IMR-90 (cell line): ENCODE measurements around the gene REXO5. TPM values are rescaled to one million over a fixed set of nuclear protein-coding genes. Genes with fewer than 3 reads are reported as not detected.

Experiments
- ATAC-seq: fragments of 200-7000 bp; cut with Tn5 transposase; 2 replicates; pipeline ENCODE4 v1.9.1; 2020; ENCODE audit warnings: low read depth, mild to moderate bottlenecking, moderate library complexity
- BruUV-seq: library from RNA; stranded (reverse); fragments of 400-500 nt; replicated peaks from 2 replicates; lab custom pipeline; 2021; lab: Mats Ljungman, UMichigan
- CTCF ChIA-PET: fragments of 300-600 bp; formaldehyde crosslinking; extraction: SDS; loops from one replicate; lab custom pipeline; 2021; ENCODE audit warnings: antibody characterized with exemption; lab: Yijun Ruan, JAX
- POLR2A ChIA-PET: fragments of 300-600 bp; sonication (Branson Sonifier 250); formaldehyde crosslinking; loops from one replicate; lab custom pipeline; 2022; ENCODE audit warnings: antibody characterized with exemption; ENCODE audit not compliant: unreplicated experiment; lab: Charles Lee
- DNase-seq: peaks from one replicate; pipeline ENCODE4 v3.0.0; 2013
- H2AFZ ChIP-seq: replicated peaks from 2 replicates; pipeline ENCODE3; 2013; ENCODE audit warnings: low read length, mild to moderate bottlenecking; ENCODE audit not compliant: poor library complexity
- H2AK5ac ChIP-seq: 2 replicates; pipeline ENCODE4 v1.6.1; 2013; ENCODE audit warnings: low read depth, low read length, inconsistent platforms
- H2AK9ac ChIP-seq: replicated peaks from 2 replicates; pipeline ENCODE3; 2013; ENCODE audit warnings: mild to moderate bottlenecking, low read depth, low read length, moderate library complexity; ENCODE audit not compliant: poor library complexity
- H2BK120ac ChIP-seq: 2 replicates; pipeline ENCODE4 v1.6.1; 2013; ENCODE audit warnings: low read depth, low read length, inconsistent platforms
- H2BK15ac ChIP-seq: 3 replicates; pipeline ENCODE4 v1.6.1; 2013; ENCODE audit warnings: low read depth, low read length, inconsistent platforms
- H2BK20ac ChIP-seq: 2 replicates; pipeline ENCODE4 v1.6.1; 2013; ENCODE audit warnings: low read depth, mild to moderate bottlenecking, inconsistent platforms, low read length, moderate library complexity
- H2BK5ac ChIP-seq: 2 replicates; pipeline ENCODE4 v1.6.1; 2013; ENCODE audit warnings: mild to moderate bottlenecking, low read depth, low read length, inconsistent platforms; ENCODE audit not compliant: poor library complexity, severe bottlenecking
- H3K14ac ChIP-seq: replicated peaks from 2 replicates; pipeline ENCODE4 v1.6.1; 2013; ENCODE audit warnings: low read depth, low read length, inconsistent platforms
- H3K18ac ChIP-seq: 2 replicates; pipeline ENCODE4 v1.6.1; 2013; ENCODE audit warnings: low read depth, low read length, control low read depth
- H3K23ac ChIP-seq: 2 replicates; pipeline ENCODE4 v1.6.1; 2013; ENCODE audit warnings: low read depth, low read length, inconsistent platforms
- H3K27ac ChIP-seq: 2 replicates; pipeline ENCODE4 v1.5.1; 2013; ENCODE audit warnings: mild to moderate bottlenecking, control low read depth, low read length; ENCODE audit not compliant: insufficient read depth
- H3K27me3 ChIP-seq: 2 replicates; pipeline ENCODE4 v1.6.1; 2013; ENCODE audit warnings: low read length; ENCODE audit not compliant: control insufficient read depth, insufficient read depth
- H3K36me3 ChIP-seq: 2 replicates; pipeline ENCODE4 v1.6.1; 2013; ENCODE audit warnings: low read length, mixed read lengths; ENCODE audit not compliant: control insufficient read depth, insufficient read depth
- H3K4ac ChIP-seq: 2 replicates; pipeline ENCODE4 v1.6.1; 2013; ENCODE audit warnings: low read depth, low read length, inconsistent platforms
- H3K4me1 ChIP-seq: 2 replicates; pipeline ENCODE4 v1.6.1; 2013; ENCODE audit warnings: low read length, mixed read lengths; ENCODE audit not compliant: control insufficient read depth, insufficient read depth
- H3K4me2 ChIP-seq: 2 replicates; pipeline ENCODE4 v1.6.1; 2013; ENCODE audit warnings: low read depth, mild to moderate bottlenecking, control low read depth, low read length, moderate library complexity
- H3K4me3 ChIP-seq: 2 replicates; pipeline ENCODE4 v1.5.1; 2013; ENCODE audit warnings: low read depth, mild to moderate bottlenecking, control low read depth, low read length, moderate library complexity; ENCODE audit not compliant: insufficient read depth
- H3K56ac ChIP-seq: 2 replicates; pipeline ENCODE4 v1.6.1; 2013; ENCODE audit warnings: low read length, inconsistent platforms; ENCODE audit not compliant: insufficient read depth; ENCODE audit errors: extremely low read depth
- H3K79me1 ChIP-seq, 2 experiments: 2 replicates each; pipeline ENCODE4 v1.6.1; 2013; ENCODE audit warnings: low read length in 2 of 2, inconsistent platforms in 1 of 2, low read depth in 1 of 2
- H3K9ac ChIP-seq: 2 replicates; pipeline ENCODE4 v1.6.1; 2013; ENCODE audit warnings: low read depth, low read length, control low read depth
- H3K9me1 ChIP-seq: 2 replicates; pipeline ENCODE4 v1.6.1; 2013; ENCODE audit warnings: low read length, inconsistent platforms; ENCODE audit not compliant: insufficient read depth
- H3K9me3 ChIP-seq: 2 replicates; pipeline ENCODE4 v1.6.1; 2013; ENCODE audit warnings: low read length; ENCODE audit not compliant: control insufficient read depth, insufficient read depth
- H4K20me1 ChIP-seq: 2 replicates; pipeline ENCODE4 v1.6.1; 2013; ENCODE audit warnings: low read length, inconsistent platforms; ENCODE audit not compliant: insufficient read depth
- H4K5ac ChIP-seq: 2 replicates; pipeline ENCODE4 v1.6.1; 2013; ENCODE audit warnings: mild to moderate bottlenecking, low read depth, low read length, control low read depth
- H4K8ac ChIP-seq, 2 experiments: 2 replicates each; pipeline ENCODE4 v1.6.1; 2013; ENCODE audit warnings: low read depth in 2 of 2, low read length in 2 of 2, control low read depth in 1 of 2, inconsistent platforms in 1 of 2
- H4K91ac ChIP-seq: 2 replicates; pipeline ENCODE4 v1.6.1; 2013; ENCODE audit warnings: low read depth, low read length, inconsistent platforms; ENCODE audit not compliant: insufficient read depth
- BHLHE40 ChIP-seq: fragments of 150-350 bp; IDR thresholded peaks from 2 replicates; pipeline ENCODE4 v1.6.1; 2016; ENCODE audit warnings: mild to moderate bottlenecking, low read depth, low read length
- CEBPB ChIP-seq: IDR thresholded peaks from 2 replicates; pipeline ENCODE4 v1.6.1; 2012; ENCODE audit warnings: low read depth, low read length, improper control_type of control experiment
- CTCF ChIP-seq: conservative IDR thresholded peaks from 2 replicates; pipeline ENCODE4 v1.5.1; 2012; ENCODE audit warnings: mild to moderate bottlenecking, low read depth, low read length, improper control_type of control experiment
- ELK1 ChIP-seq: fragments of 150-350 bp; IDR thresholded peaks from 2 replicates; pipeline ENCODE4 v1.6.1; 2016; ENCODE audit warnings: low read depth, mild to moderate bottlenecking, low read length, moderate library complexity, borderline replicate concordance
- MAZ ChIP-seq: IDR thresholded peaks from 2 replicates; pipeline ENCODE4 v1.6.1; 2012; ENCODE audit warnings: low read depth, mild to moderate bottlenecking, low read length, improper control_type of control experiment, moderate library complexity, borderline replicate concordance
- MXI1 ChIP-seq: IDR thresholded peaks from 2 replicates; pipeline ENCODE4 v1.6.1; 2012; ENCODE audit warnings: low read depth, mild to moderate bottlenecking, low read length, moderate library complexity, borderline replicate concordance
- NFE2L2 ChIP-seq: fragments of 150-350 bp; IDR thresholded peaks from 2 replicates; pipeline ENCODE4 v1.6.1; 2016; ENCODE audit warnings: low read depth, mild to moderate bottlenecking, low read length
- RCOR1 ChIP-seq: IDR thresholded peaks from 2 replicates; pipeline ENCODE4 v1.6.1; 2012; ENCODE audit warnings: mild to moderate bottlenecking, low read length, improper control_type of control experiment; ENCODE audit not compliant: insufficient replicate concordance
- RFX5 ChIP-seq: IDR thresholded peaks from 2 replicates; pipeline ENCODE4 v1.8.0; 2012; ENCODE audit warnings: low read depth, mild to moderate bottlenecking, low read length, moderate library complexity
- SMC3 ChIP-seq: fragments of 150-350 bp; IDR thresholded peaks from 2 replicates; pipeline ENCODE4 v1.6.1; 2016; ENCODE audit warnings: low read depth, mild to moderate bottlenecking, antibody characterized with exemption, low read length, moderate library complexity
- USF2 ChIP-seq: fragments of 150-350 bp; IDR thresholded peaks from 2 replicates; pipeline ENCODE4 v1.6.1; 2017; ENCODE audit warnings: mild to moderate bottlenecking, antibody characterized with exemption, low read length, low read depth
- WGBS, 2 experiments: methylation state at CpG; one replicate each; pipeline versions ENCODE4 v1.1.5 to v1.1.7; 2013; ENCODE audit warnings: missing lambda C conversion rate in 2 of 2; ENCODE audit not compliant: insufficient read length in 1 of 2; ENCODE audit errors: extremely low coverage in 2 of 2; 5-methylcytosine and 5-hydroxymethylcytosine counted together
- dilution Hi-C: fragments of 300-500 bp; cut with HindIII; formaldehyde crosslinking; loops from one replicate; pipeline ENCODE4 v1.14.3; 2018; ENCODE audit warnings: low sequenced_read_pairs; ENCODE audit not compliant: unreplicated experiment
- in situ Hi-C: fragments of 300-500 bp; cut with MboI; formaldehyde crosslinking; loops from 3 replicates; pipeline ENCODE4 v1.14.3; 2019; ENCODE audit warnings: low sequenced_read_pairs, inconsistent platforms, mixed read lengths
- intact Hi-C: fragments of 100-400 bp; cut with micrococcal nuclease; formaldehyde crosslinking; loops from 2 replicates; pipeline ENCODE4 v1.10.0; 2022
- polyA plus RNA-seq, 3 experiments: library from polyadenylated mRNA; depleted of rRNA; stranded (reverse); fragments of >200 nt; gene quantifications; 2 replicates each; pipeline ENCODE4 v1.2.3, GENCODE V29; 2012; ENCODE audit warnings: low replicate concordance in 1 of 3
- total RNA-seq: library from RNA; depleted of rRNA; stranded (reverse); fragments of >200 nt; gene quantifications from 2 replicates; pipeline ENCODE4 v1.2.3, GENCODE V29; 2012

Gene REXO5
- total and polyA plus RNA-seq, 2 of the 4 experiments (the other 2 are of a cell fraction), result 3.7 to 7.0 TPM

- no peak overlapping the region for H3K18ac ChIP-seq
- H3K27ac ChIP-seq, result no peak overlapping the region
- no peaks in the 10 kb centered on the region for H3K4me1 ChIP-seq
- H4K20me1 ChIP-seq, result no peaks in the 10 kb centered on the region
- ATAC-seq (no peak), DNase-seq (no peak)
- H3K4me2 ChIP-seq, result no peak overlapping the region
- no CpG with 5 or more reads among the region's 1 CpG for WGBS, 2 experiments
- intact Hi-C loops (no loop called here), dilution Hi-C loops (no loop called here), in situ Hi-C loops (no loop called here)
- H2BK20ac ChIP-seq, result no peak overlapping the region
- H3K36me3 ChIP-seq, result peaks cover 4% of the 10 kb centered on the region; the same call in 1 of the 2 replicates
- no TSS peak for BruUV-seq
- CTCF ChIA-PET, result no interaction called here
- TF ChIP-seq NFE2L2 (no peak), MAZ (no peak), MXI1 (no peak), BHLHE40 (no peak), ELK1 (no peak), CTCF (no peak), CEBPB (no peak), RFX5 (no peak), USF2 (no peak), SMC3 (no peak), RCOR1 (no peak)
- no peak overlapping the region for H2BK120ac ChIP-seq
- POLR2A ChIA-PET, result no interaction called here
- no peak overlapping the region for H3K4ac ChIP-seq
- no peak overlapping the region for H2AFZ ChIP-seq
- no peak overlapping the region for H2BK5ac ChIP-seq
- no peaks in the 10 kb centered on the region for H3K27me3 ChIP-seq
- H3K56ac ChIP-seq, result no peak overlapping the region
- no peak overlapping the region for H4K8ac ChIP-seq
- H3K79me1 ChIP-seq, result no peaks in the 10 kb centered on the region
- H3K9me1 ChIP-seq, result no peaks in the 10 kb centered on the region
- H4K5ac ChIP-seq, result no peak overlapping the region
- H3K4me3 ChIP-seq, result no peak overlapping the region
- H3K14ac ChIP-seq, result no peak overlapping the region
- no peak overlapping the region for H2BK15ac ChIP-seq
- no peak overlapping the region for H4K91ac ChIP-seq
- H3K9ac ChIP-seq, result no peak overlapping the region
- H2AK5ac ChIP-seq, result no peak overlapping the region
- no peak overlapping the region for H3K23ac ChIP-seq
- no peaks in the 10 kb centered on the region for H3K9me3 ChIP-seq
- H2AK9ac ChIP-seq, result no peak overlapping the region
Observed at GRCh38 chr16:20830372-20830771, 24.0 kb downstream of the REXO5 start.
